Right ventricle myocardium inferior (tissue), 1 donor: ENCODE data around the gene LMAN2. TPM values are rescaled to one million over a fixed set of nuclear protein-coding genes. Genes with fewer than 3 reads are reported as not detected.
"Not testable (repeated sequence)": the region's sequence is repeated elsewhere in the genome, so short reads cannot be mapped to it uniquely, and the experiment has no call there.

Source experiments
- ATAC-seq: fragments of 200-7000 bp; cut with Tn5 transposase; one replicate; pipeline ENCODE4 v1.9.1; 2020; ENCODE audit warnings: mild to moderate bottlenecking, moderate library complexity
- DNase-seq: peaks from one replicate; pipeline ENCODE4 v3.0.0; 2021; ENCODE audit errors: missing footprints
- intact Hi-C: fragments of 100-400 bp; cut with DNase I; formaldehyde crosslinking; loops from one replicate; pipeline ENCODE4 v1.11.0; 2022
- total RNA-seq: library from RNA; stranded (reverse); fragmentation: NEBNext Ultra II Directional; extraction: Animal tissue kit (Norgen Biotek cat#: 25700); gene quantifications from one replicate; pipeline ENCODE4 v1.2.1, GENCODE V29; 2021
- donor health status: DM: no; HTN: yes; CAD: no; lungs with severe emphysema.

Gene LMAN2
- total RNA-seq, 1 donor from 2014 or later, result 72.3 TPM

DNA sequence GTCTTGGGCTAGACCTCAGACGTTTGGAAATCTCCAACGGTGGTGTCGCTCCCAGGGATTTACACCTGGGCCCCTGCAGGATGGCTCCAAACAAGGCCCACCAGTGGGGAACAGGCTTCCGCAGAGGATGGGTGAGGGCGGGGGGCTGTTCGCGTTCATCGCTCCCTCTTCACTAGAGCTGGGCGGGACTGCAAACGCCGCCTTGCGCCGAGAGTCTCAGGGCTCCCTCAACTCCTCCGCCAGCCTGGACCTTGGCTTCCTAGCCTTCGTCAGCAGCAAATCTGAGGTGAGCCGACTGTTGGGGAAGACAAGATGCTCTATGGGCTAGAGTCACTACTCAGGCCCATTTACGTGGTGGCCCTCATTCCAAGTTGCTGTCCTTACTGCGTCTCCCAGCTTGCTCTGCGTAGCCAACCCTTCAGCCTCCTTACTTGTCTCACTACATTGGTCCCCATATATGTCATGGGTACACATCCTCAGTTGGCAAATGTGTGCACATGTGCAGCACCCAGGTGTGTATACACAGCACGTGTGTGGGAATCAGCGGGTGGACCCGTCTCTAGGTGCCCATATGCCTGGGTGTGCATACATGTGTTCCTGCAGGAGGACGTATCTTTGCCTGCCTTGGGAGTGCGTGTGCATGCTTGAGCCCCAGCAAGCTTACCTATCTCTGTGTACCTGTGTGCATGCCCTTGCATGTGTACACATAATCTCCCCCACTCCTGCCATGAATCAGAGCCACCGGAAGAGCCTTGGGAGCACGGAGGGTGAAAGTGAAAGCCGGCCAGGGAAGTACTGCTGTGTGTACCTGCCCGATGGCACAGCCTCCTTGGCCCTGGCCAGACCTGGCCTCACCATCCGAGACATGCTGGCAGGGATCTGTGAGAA, 16.8 kb upstream of the LMAN2 start:
- DNase-seq (no peak), ATAC-seq (no peak)
- intact Hi-C loops, result loop anchor here (5.0 kb wide), 1 partner anchor 66 kb away; the partner anchor contains the start of genes PRELID1 and RAB24

DNA sequence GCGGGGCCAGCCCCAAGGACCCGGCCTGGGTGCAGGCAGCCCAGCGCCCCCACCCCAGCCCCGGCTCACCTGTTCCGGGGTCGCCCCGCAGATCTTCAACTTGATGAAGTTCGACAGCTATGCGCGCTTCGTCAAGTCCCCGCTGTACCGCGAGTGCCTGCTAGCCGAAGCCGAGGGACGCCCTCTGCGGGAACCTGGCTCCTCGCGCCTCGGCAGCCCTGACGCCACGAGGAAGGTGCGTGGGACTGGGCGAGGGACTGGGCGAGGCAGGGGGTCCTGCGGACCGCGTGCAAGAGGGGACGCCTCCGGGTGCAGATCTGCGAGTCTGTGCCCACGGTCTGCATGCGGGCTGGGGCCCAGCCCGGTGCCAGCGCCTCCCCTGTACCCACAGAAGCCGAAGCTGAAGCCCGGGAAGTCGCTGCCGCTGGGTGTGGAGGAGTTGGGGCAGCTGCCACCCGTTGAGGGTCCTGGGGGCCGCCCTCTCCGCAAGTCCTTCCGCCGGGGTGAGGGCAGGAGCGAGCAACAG, 15.9 kb upstream of the LMAN2 start:
- intact Hi-C loops, result loop anchor here (5.0 kb wide), 1 partner anchor 65 kb away; the partner anchor contains the start of genes PRELID1 and RAB24
- ATAC-seq (no peak), DNase-seq (no peak)

GRCh38 chr5:177366528-177367322, 15.3 kb upstream of the LMAN2 start:
- ATAC-seq (peak; percentile 89), DNase-seq (peak; percentile 91)
- intact Hi-C loops, result loop anchor here (5.0 kb wide), 1 partner anchor 64 kb away; the partner anchor contains the start of genes PRELID1 and RAB24

- intact Hi-C loops, result loop anchor here (5.0 kb wide), 1 partner anchor 64 kb away; the partner anchor contains the start of genes PRELID1 and RAB24
- ATAC-seq (no peak), DNase-seq (no peak)
Measured at GRCh38 chr5:177365845-177366527, 14.5 kb upstream of the LMAN2 start.

DNA sequence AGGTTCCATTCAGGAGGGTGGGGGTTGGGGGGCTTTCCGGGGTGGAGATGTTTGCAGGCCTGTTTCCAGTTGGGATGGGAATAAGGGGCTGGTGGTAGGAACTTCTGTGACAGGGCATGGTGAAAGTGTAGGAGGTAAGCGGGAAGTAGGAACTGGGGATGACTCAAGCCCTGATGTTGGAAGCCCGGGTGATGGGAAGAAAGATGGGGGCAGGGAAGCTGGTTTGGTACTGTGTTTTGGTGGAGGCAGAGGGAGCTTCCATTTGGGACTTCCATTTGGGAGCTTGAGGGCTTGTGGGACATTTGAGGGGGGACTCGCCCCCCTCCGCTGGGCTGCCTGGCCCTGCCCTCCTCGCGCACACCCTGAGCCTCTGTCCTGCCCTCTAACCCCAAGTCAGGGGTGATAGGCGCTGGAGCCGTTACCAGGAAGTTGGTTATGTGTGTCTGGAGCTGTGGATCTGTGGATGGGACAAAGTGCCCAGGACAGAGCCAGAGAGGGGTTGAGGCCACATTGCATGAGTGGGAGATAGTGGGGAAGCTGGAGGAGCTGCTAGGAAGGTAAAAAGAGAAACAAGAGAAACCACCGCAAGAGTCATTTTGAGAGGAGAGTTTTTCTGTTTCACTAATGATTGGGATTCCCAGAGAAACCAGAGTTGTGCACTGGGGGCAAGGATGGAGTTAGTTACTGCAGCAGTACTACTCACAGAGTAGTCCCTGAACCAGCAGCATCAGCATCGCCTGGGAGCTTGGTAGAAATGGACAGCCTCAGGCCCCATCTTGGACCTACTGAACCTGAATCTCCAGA, 12.9 kb upstream of the LMAN2 start:
- no peak for DNase-seq
- ATAC-seq, result no peak
- intact Hi-C loops, result no loop called here

- ATAC-seq (no peak), DNase-seq (no peak)
- intact Hi-C loops, result no loop called here
Measured at GRCh38 chr5:177363565-177363964, 12.1 kb upstream of the LMAN2 start.

GRCh38 chr5:177362610-177363507, 11.4 kb upstream of the LMAN2 start:
- intact Hi-C loops, result no loop called here
- DNase-seq, result peak; percentile 79
- ATAC-seq, result peak; percentile 51

DNA sequence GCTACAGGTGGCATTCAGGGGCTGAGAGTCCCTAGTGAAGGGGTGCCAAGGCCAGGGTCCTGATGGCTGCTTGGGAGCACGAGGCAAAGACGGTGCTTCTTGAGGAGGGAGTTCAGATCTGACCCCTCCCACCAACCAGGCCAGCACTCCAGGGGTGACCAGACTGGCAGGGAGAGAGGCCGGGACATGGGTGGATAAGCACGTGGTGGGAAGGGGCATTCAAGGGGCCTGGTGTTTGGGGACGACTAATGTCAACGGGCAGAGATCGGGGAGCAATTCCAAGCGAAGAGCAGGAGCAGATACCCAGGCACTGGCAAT, 10.8 kb upstream of the LMAN2 start:
- DNase-seq (peak; percentile 26), ATAC-seq (no peak)
- intact Hi-C loops, result no loop called here

GRCh38 chr5:177361418-177362291, 10.2 kb upstream of the LMAN2 start:
- ATAC-seq, result peak; percentile 6

GRCh38 chr5:177360740-177361139, 9.3 kb upstream of the LMAN2 start:
- DNase-seq, ATAC-seq, intact Hi-C loops: not testable (repeated sequence)

More at GRCh38 chr5:177361418-177362291, 10.2 kb upstream of the LMAN2 start:
- intact Hi-C loops, result no loop called here
- DNase-seq, result peak; percentile 73

GRCh38 chr5:177359860-177360259, 8.4 kb upstream of the LMAN2 start:
- ATAC-seq (no peak), DNase-seq (no peak)
- intact Hi-C loops, result no loop called here

DNA sequence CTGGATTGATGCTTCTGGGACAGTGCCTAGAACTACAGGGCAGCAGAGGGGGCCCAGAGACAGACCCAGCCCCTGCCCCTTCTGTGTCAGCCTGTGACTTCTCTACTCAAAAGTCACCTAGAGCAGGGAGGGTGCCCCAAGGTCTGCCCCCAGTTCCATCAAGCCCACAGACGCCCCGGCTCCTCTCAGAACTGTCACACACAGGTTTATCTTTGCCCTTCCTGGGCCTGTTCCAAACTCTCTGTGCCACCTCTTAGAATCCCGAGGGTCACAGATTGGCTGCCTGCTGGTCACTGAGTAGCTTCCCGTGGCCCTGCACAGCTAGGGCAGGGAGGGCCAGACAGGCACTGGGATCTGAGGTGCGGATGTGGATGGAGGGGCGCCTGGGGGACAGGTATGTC, 8.0 kb upstream of the LMAN2 start:
- no peak for DNase-seq
- intact Hi-C loops, result no loop called here
- ATAC-seq, result no peak

DNA sequence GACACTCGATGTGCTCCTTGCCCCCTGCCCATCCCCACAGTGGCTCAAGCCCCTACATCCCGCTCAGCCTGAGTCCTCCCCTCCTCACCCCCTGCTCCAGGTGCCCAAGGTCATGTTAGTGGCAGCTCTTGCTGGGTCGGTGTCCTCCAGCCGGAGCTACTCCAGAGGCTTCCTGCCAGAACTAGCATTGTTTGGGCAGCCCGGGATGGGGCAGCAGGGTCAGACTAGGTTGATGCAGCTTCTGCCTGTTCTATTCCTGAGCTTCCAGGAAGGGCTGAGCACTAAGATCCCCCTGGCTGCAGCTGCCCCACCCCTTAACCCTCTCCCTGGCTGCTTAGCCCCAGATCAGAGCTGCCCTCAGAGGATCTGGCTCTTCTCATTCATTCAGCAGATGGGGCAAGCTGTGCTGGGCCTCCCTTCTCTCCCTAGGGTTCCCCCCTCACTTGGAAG, 6.9 kb upstream of the LMAN2 start:
- peak; percentile 60 for DNase-seq
- intact Hi-C loops, result no loop called here
- ATAC-seq, result peak; percentile 30

DNA sequence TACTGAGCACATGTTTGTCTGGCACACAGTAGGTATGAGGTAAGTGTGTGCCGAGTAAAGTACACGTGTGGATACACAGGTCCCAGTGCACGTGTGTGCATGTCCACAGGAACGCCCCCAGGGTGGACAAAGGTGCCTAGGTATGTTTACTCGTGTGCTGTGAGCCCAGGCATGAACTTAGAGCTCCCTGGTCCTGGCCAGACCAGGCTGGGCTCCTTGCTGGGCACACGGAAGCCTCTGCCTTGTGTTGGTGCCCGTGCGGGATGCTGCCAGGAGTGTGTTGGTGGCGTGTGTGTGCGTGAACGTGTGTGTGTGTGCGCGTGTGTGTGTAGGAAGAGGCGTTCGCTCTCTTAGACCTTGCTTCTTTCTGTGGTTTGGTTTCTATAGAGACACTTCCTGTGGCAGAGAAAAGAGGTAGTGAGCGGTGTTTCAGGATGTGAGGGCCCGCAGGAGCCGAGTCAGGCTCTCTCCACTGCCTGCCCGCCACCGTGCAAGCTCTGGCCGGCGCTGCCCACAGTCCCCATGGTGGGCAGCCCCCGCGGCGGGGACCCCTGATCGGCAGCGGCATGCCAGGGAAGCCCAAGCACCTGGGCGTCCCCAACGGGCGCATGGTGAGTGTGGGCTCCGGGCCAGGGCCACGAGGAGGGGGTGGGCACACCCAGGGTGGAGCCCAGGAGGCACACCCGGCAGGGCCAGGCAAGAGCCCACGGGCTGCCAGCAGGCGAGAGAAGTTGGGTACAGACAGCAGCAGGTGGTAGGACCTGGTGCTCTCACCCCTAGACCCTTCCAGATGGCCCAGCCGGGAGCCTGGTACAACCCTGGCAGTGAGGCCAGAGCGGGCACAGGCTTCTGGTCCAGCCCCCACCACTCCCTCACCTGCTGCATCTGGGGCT, 6.2 kb upstream of the LMAN2 start, which contains the start of gene RGS14:
Gene RGS14 (plus strand): TSS at position 466 of the 893 bp plus-strand sequence. CDS start 101 bp downstream, at position 567.
- intact Hi-C loops, result no loop called here
- peak; percentile 81 for DNase-seq
- ATAC-seq, result peak; percentile 62

DNA sequence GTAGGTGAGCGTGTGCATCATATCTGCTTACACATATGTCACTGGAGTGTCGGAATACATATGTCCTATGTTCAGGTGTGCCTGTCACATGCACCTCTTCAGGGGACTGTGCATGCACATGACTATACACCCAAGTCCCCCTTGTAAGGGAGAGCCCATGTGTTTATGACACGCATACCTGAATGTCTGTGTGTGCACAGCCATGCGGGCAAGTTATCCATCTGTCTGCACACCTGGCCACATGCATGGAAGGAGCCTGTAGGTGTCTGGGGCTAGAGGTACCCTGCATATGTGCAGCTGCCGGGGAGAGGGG, 5.6 kb upstream of the LMAN2 start:
- ATAC-seq (no peak), DNase-seq (no peak)
- intact Hi-C loops, result no loop called here
